Colonic mucosa (tissue), 4 donors: ENCODE data around the gene LCTL. TPM values are rescaled to one million over a fixed set of nuclear protein-coding genes. Genes with fewer than 3 reads are reported as not detected.

ENCODE experiments used
- DNase-seq: peaks from one replicate; pipeline ENCODE4 v3.0.0-alpha.2; 2020
- H3K27ac ChIP-seq: fragments of 200-600 bp; one replicate; pipeline ENCODE4 v1.8.0; 2021
- H3K27me3 ChIP-seq: fragments of 200-600 bp; one replicate; pipeline ENCODE4 v1.8.0; 2021
- H3K36me3 ChIP-seq: fragments of 200-600 bp; one replicate; pipeline ENCODE4 v1.8.0; 2021
- H3K4me1 ChIP-seq: fragments of 200-600 bp; one replicate; pipeline ENCODE4 v1.8.0; 2021; ENCODE audit warnings: mild to moderate bottlenecking
- H3K4me3 ChIP-seq: fragments of 200-600 bp; one replicate; pipeline ENCODE4 v1.8.0; 2021
- H3K9ac ChIP-seq, 2 donors: one replicate each; pipeline ENCODE4 v1.7.0; 2013; ENCODE audit warnings: control low read depth in 2 of 2, low read depth in 2 of 2, low read length in 2 of 2
- H3K9me3 ChIP-seq: fragments of 200-600 bp; one replicate; pipeline ENCODE4 v1.8.0; 2021
- CTCF ChIP-seq: fragments of 200-600 bp; IDR thresholded peaks from one replicate; pipeline ENCODE4 v1.8.0; 2022; ENCODE audit warnings: antibody characterized with exemption, mild to moderate bottlenecking
- intact Hi-C: fragments of 100-400 bp; cut with DNase I; formaldehyde crosslinking; loops from one replicate; pipeline ENCODE4 v1.14.1; 2022
- total RNA-seq, 2 donors: library from RNA; stranded (reverse); fragmentation: NEBNext Ultra II Directional in 1 of 2; extraction: Animal tissue kit (Norgen Biotek cat#: 25700) in 1 of 2; gene quantifications; one replicate each; pipeline ENCODE4 v1.2.1, GENCODE V29; 2021
- donor health status: healthy.
- donor health status: DM: no; HTN: no; CAD: no.
- donor health status: DM: no; HTN: no; CAD: no.

The LCTL gene
- total RNA-seq, 2 donors from 2014 or later = not detected

- TF ChIP-seq CTCF = no peak
- Histone ChIP-seq H3K4me3 (no peak overlapping the region), H3K27me3 (no peaks in the 10 kb centered on the region), H3K36me3 (no peaks in the 10 kb centered on the region), H3K9me3 (no peaks in the 10 kb centered on the region), H3K4me1 (no peaks in the 10 kb centered on the region), H3K27ac (no peak overlapping the region), H3K9ac (no peak overlapping the region)
- no peak for DNase-seq
- intact Hi-C loops = no loop called here
These were observed 20.5 kb downstream of the LCTL start for GRCh38 chr15:66545255-66545654.

- no peaks in the 10 kb centered on the region for H3K36me3 ChIP-seq
- no peaks in the 10 kb centered on the region for H3K4me1 ChIP-seq
- H3K27ac ChIP-seq = no peak overlapping the region
- TF ChIP-seq CTCF = no peak
- intact Hi-C loops = no loop called here
- H3K27me3 ChIP-seq = no peaks in the 10 kb centered on the region
- H3K9me3 ChIP-seq = no peaks in the 10 kb centered on the region
- no peak overlapping the region for H3K9ac ChIP-seq
- no peak for DNase-seq
- H3K4me3 ChIP-seq = no peak overlapping the region
These were observed 22.9 kb downstream of the LCTL start for GRCh38 chr15:66542896-66543295.

DNA sequence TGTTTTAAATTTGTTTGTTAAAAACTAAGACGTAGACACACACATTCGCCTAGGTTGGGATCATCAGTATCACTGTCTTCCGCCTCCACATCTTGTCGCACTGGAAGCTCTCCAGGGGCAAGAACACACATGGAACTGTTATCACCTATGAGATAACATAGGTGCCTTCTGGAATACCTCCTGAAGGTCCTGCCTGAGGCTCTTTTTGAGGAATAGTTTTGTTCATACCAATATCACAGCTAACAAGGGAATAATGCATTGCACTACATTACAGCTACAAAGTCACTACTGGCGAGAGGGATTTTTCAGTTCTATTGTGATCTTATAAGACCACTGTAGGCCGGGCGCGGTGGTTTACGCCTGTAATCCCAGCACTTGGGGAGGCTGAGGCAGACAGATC, 30.7 kb downstream of the LCTL start:
- TF ChIP-seq CTCF = no peak
- H3K4me3 ChIP-seq = no peak overlapping the region

GRCh38 chr15:66524838-66525237, 41.0 kb downstream of the LCTL start:
- no peaks in the 10 kb centered on the region for H3K36me3 ChIP-seq
- no peaks in the 10 kb centered on the region for H3K27me3 ChIP-seq
- no peaks in the 10 kb centered on the region for H3K9me3 ChIP-seq
- no peak overlapping the region for H3K4me3 ChIP-seq
- no peak overlapping the region for H3K9ac ChIP-seq
- no peaks in the 10 kb centered on the region for H3K4me1 ChIP-seq
- no peak overlapping the region for H3K27ac ChIP-seq
- DNase-seq = no peak
- intact Hi-C loops = no loop called here
- TF ChIP-seq CTCF = no peak

More for the DNA sequence above, 30.7 kb downstream of the LCTL start:
- H3K4me1 ChIP-seq = no peaks in the 10 kb centered on the region
- intact Hi-C loops = no loop called here
- H3K36me3 ChIP-seq = no peaks in the 10 kb centered on the region
- H3K27me3 ChIP-seq = no peaks in the 10 kb centered on the region
- H3K9ac ChIP-seq = no peak overlapping the region
- H3K27ac ChIP-seq = no peak overlapping the region
- H3K9me3 ChIP-seq = no peaks in the 10 kb centered on the region
- DNase-seq = no peak

- intact Hi-C loops = no loop called here
- Histone ChIP-seq H3K36me3 (no peaks in the 10 kb centered on the region), H3K4me1 (no peaks in the 10 kb centered on the region), H3K27ac (no peak overlapping the region), H3K27me3 (no peaks in the 10 kb centered on the region), H3K9me3 (no peaks in the 10 kb centered on the region), H3K4me3 (no peak overlapping the region), H3K9ac (no peak overlapping the region)
- DNase-seq = no peak
- TF ChIP-seq CTCF = no peak
These were observed 41.9 kb downstream of the LCTL start for GRCh38 chr15:66523926-66524325.

- Histone ChIP-seq H3K4me1 (no peaks in the 10 kb centered on the region), H3K27ac (no peak overlapping the region), H3K4me3 (no peak overlapping the region), H3K27me3 (no peaks in the 10 kb centered on the region), H3K9ac (no peak overlapping the region), H3K9me3 (no peaks in the 10 kb centered on the region), H3K36me3 (no peaks in the 10 kb centered on the region)
- no peak for DNase-seq
- intact Hi-C loops = no loop called here
- no peak for TF ChIP-seq CTCF
These were observed 49.9 kb downstream of the LCTL start for GRCh38 chr15:66515901-66516322.
